ENCODE results near the gene GALNT18.

The GALNT18 gene

DNA sequence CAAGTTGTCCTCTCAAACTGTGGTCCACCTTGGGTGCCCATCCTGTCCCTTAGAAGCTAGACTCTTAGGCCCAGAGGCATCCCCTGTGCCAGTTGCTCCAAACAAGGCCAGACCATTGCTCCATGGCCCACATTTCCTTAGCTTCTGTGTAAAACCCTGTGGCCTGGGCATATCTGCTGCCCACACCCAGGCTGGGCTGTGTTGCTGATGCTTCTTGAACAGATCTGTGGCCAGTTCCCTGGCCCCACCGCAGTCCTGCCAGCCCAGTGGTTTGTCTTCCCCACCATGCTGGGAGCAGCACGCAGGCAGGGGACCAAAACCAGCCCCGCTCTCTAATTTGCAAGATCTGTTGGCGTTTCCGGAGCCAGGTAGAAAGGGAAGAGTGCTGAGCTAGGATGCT, 341.0 kb downstream of the GALNT18 start:
- Histone ChIP-seq H3K4me1 (ENCODE audit: control insufficient read depth, insufficient read depth, low read length, poor library complexity, severe bottlenecking) (peaks cover 16% of the 10 kb centered on the region), H3K27ac (ENCODE audit: low read depth, low read length, severe bottlenecking) (peak overlapping the region; percentile 62), H3K36me3 (ENCODE audit: control insufficient read depth, insufficient read depth, low read length) (no peaks in the 10 kb centered on the region), H3K9me3 (ENCODE audit: control insufficient read depth, low read length) (no peaks in the 10 kb centered on the region), H3K4me3 (ENCODE audit: extremely low read depth, insufficient read depth, low read length, poor library complexity, severe bottlenecking) (no peak overlapping the region)
- WGBS, 2 experiments (ENCODE audit: insufficient coverage in 2 of 2) = 90 to 94% methylated on average over 2 to 5 of the region's 5 CpGs

DNA sequence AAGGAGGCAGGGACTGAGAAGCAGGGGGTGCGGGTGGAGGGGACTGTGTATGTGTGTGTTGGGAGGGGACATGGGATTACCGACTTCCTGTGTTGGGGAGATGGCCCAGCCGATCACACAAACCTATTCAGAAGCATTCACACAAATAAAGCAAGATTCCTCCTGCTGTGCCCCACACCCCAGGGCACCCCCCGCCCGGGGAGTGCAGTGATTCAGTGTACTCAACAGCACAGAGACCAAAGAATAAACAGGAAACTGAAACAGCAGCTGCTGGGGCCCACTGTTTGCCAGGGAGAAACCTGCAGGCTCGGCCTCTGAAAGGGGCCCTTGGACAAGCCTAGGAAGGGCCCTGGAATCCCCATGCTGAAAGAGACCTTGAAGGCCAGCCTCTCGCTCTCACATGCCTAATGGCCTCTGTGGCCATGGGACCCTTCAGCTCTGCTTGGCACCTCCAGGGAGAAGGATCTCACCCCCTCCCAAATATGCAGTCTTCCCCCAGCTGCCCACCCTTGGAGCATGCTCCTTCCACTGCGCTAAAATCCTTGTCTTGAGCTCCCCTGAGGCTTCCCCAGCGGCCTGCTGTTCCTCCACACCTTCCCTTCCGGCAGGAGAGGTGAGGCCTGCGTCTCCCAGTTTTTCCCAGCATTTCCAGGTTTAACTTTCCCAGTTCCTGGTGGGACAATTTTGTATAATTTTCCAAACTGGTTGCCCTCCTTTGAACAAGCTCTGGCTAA, 341.7 kb downstream of the GALNT18 start:
- peaks cover 16% of the 10 kb centered on the region for H3K4me1 ChIP-seq (ENCODE audit: control insufficient read depth, insufficient read depth, low read length, poor library complexity, severe bottlenecking)
- WGBS, 2 experiments (ENCODE audit: insufficient coverage in 2 of 2) = 58 to 60% methylated on average over 8 of the region's 11 CpGs
- no peaks in the 10 kb centered on the region for H3K36me3 ChIP-seq (ENCODE audit: control insufficient read depth, insufficient read depth, low read length)
- H3K27ac ChIP-seq (ENCODE audit: low read depth, low read length, severe bottlenecking) = peak overlapping the region; percentile 62
- no peak overlapping the region for H3K4me3 ChIP-seq (ENCODE audit: extremely low read depth, insufficient read depth, low read length, poor library complexity, severe bottlenecking)
- H3K9me3 ChIP-seq (ENCODE audit: control insufficient read depth, low read length) = no peaks in the 10 kb centered on the region

GRCh38 chr11:11272254-11272653, 349.6 kb downstream of the GALNT18 start:
- Histone ChIP-seq H3K4me3 (ENCODE audit: extremely low read depth, insufficient read depth, low read length, poor library complexity, severe bottlenecking) (no peak overlapping the region), H3K27ac (ENCODE audit: low read depth, low read length, severe bottlenecking) (no peak overlapping the region), H3K36me3 (ENCODE audit: control insufficient read depth, insufficient read depth, low read length) (no peaks in the 10 kb centered on the region), H3K9me3 (ENCODE audit: control insufficient read depth, low read length) (no peaks in the 10 kb centered on the region), H3K4me1 (ENCODE audit: control insufficient read depth, insufficient read depth, low read length, poor library complexity, severe bottlenecking) (no peaks in the 10 kb centered on the region)
- 93 to 100% methylated on average over 1 of the region's 1 CpG for WGBS, 2 experiments (ENCODE audit: insufficient coverage in 2 of 2)

DNA sequence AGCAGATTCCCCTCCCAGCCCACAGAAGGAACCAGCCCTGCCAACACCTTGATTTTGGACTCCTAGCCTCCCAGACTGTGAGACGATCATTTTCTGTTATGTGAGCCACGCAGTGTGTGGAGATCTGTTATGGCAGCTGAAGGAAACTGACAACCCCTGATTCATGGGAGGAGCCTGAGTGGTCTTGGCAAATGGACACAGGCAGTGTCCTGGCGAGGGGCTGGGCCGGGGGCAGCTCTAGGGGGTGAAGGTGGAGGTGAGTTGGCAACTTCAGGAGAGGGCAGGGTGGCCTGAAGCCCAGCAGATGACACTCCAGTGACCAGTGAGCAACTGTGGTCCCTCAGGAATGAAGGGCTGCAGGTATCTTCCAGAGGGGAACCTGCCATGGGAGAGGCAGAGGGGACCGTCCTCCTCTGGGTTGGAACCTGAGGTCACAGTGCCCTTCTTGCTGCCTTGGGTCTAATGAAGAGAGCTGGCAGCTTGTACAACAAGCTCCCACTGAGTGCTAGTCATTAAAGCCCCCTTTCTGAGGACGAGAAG, 351.5 kb downstream of the GALNT18 start:
- WGBS, 2 experiments (ENCODE audit: insufficient coverage in 2 of 2) = 87 to 100% methylated on average over 2 to 6 of the region's 6 CpGs
- Histone ChIP-seq H3K36me3 (ENCODE audit: control insufficient read depth, insufficient read depth, low read length) (no peaks in the 10 kb centered on the region), H3K9me3 (ENCODE audit: control insufficient read depth, low read length) (no peaks in the 10 kb centered on the region), H3K4me1 (ENCODE audit: control insufficient read depth, insufficient read depth, low read length, poor library complexity, severe bottlenecking) (peaks cover 9% of the 10 kb centered on the region), H3K27ac (ENCODE audit: low read depth, low read length, severe bottlenecking) (no peak overlapping the region), H3K4me3 (ENCODE audit: extremely low read depth, insufficient read depth, low read length, poor library complexity, severe bottlenecking) (no peak overlapping the region)

DNA sequence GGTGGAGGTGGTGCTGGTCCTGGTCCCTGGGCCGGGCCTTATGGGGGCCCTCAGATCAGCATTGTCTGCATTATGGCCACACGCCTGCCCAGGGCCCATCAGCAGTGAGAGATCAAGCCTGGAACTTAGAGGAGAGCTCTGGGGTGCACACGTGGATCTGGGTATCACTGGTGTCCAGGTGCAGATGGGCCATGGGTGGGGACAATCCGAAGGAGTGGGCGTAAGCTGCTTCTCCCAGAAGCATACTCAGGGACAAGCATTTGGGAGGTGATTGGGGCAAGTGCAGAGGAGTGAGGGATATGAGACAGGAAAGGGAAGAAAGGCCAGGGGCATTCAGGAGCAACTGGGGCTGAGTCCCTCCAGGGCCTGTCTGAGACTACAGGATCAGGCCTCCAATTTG, 353.1 kb downstream of the GALNT18 start:
- WGBS, 2 experiments (ENCODE audit: insufficient coverage in 2 of 2) = 88 to 93% methylated on average over 5 of the region's 5 CpGs
- H3K4me1 ChIP-seq (ENCODE audit: control insufficient read depth, insufficient read depth, low read length, poor library complexity, severe bottlenecking) = peaks cover 13% of the 10 kb centered on the region
- H3K9me3 ChIP-seq (ENCODE audit: control insufficient read depth, low read length) = no peaks in the 10 kb centered on the region
- H3K4me3 ChIP-seq (ENCODE audit: extremely low read depth, insufficient read depth, low read length, poor library complexity, severe bottlenecking) = no peak overlapping the region
- no peaks in the 10 kb centered on the region for H3K36me3 ChIP-seq (ENCODE audit: control insufficient read depth, insufficient read depth, low read length)
- H3K27ac ChIP-seq (ENCODE audit: low read depth, low read length, severe bottlenecking) = no peak overlapping the region

DNA sequence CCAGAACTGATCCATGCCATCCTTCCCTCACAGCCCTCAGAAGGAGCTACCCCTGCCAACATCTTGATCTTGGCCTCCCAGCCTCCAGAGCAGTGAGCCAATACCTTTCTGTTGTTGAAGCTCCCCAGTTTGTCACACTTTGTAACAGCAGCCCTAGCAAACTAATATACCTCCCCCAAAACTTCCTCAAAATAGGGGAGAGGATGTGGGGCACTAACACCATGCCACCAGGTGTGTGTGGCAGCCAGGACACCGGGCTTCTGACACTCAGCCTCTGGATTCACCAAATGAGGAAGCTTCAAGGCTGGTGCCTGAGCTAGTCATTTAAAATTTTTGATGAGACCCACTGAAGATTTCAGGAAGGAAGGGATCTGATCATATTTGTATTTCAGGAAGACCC, 353.7 kb downstream of the GALNT18 start:
- WGBS, 2 experiments (ENCODE audit: insufficient coverage in 2 of 2) = 50% methylated on average over 1 of the region's 1 CpG
- Histone ChIP-seq H3K9me3 (ENCODE audit: control insufficient read depth, low read length) (no peaks in the 10 kb centered on the region), H3K4me1 (ENCODE audit: control insufficient read depth, insufficient read depth, low read length, poor library complexity, severe bottlenecking) (peaks cover 14% of the 10 kb centered on the region), H3K36me3 (ENCODE audit: control insufficient read depth, insufficient read depth, low read length) (no peaks in the 10 kb centered on the region), H3K4me3 (ENCODE audit: extremely low read depth, insufficient read depth, low read length, poor library complexity, severe bottlenecking) (no peak overlapping the region), H3K27ac (ENCODE audit: low read depth, low read length, severe bottlenecking) (no peak overlapping the region)

GRCh38 chr11:11267312-11267711, 354.5 kb downstream of the GALNT18 start:
- no peaks in the 10 kb centered on the region for H3K9me3 ChIP-seq (ENCODE audit: control insufficient read depth, low read length)
- H3K4me1 ChIP-seq (ENCODE audit: control insufficient read depth, insufficient read depth, low read length, poor library complexity, severe bottlenecking) = peaks cover 14% of the 10 kb centered on the region
- H3K4me3 ChIP-seq (ENCODE audit: extremely low read depth, insufficient read depth, low read length, poor library complexity, severe bottlenecking) = no peak overlapping the region
- no peak overlapping the region for H3K27ac ChIP-seq (ENCODE audit: low read depth, low read length, severe bottlenecking)
- no peaks in the 10 kb centered on the region for H3K36me3 ChIP-seq (ENCODE audit: control insufficient read depth, insufficient read depth, low read length)

- no peak overlapping the region for H3K4me3 ChIP-seq (ENCODE audit: extremely low read depth, insufficient read depth, low read length, poor library complexity, severe bottlenecking)
- no peaks in the 10 kb centered on the region for H3K36me3 ChIP-seq (ENCODE audit: control insufficient read depth, insufficient read depth, low read length)
- peaks cover 14% of the 10 kb centered on the region for H3K4me1 ChIP-seq (ENCODE audit: control insufficient read depth, insufficient read depth, low read length, poor library complexity, severe bottlenecking)
- 47 to 54% methylated on average over 5 to 6 of the region's 8 CpGs for WGBS, 2 experiments (ENCODE audit: insufficient coverage in 2 of 2)
- H3K9me3 ChIP-seq (ENCODE audit: control insufficient read depth, low read length) = no peaks in the 10 kb centered on the region
- H3K27ac ChIP-seq (ENCODE audit: low read depth, low read length, severe bottlenecking) = no peak overlapping the region
Measured at GRCh38 chr11:11265994-11266606, 355.7 kb downstream of the GALNT18 start.

GRCh38 chr11:11265320-11265719, 356.5 kb downstream of the GALNT18 start:
- Histone ChIP-seq H3K36me3 (ENCODE audit: control insufficient read depth, insufficient read depth, low read length) (no peaks in the 10 kb centered on the region), H3K9me3 (ENCODE audit: control insufficient read depth, low read length) (no peaks in the 10 kb centered on the region), H3K27ac (ENCODE audit: low read depth, low read length, severe bottlenecking) (no peak overlapping the region), H3K4me3 (ENCODE audit: extremely low read depth, insufficient read depth, low read length, poor library complexity, severe bottlenecking) (no peak overlapping the region), H3K4me1 (ENCODE audit: control insufficient read depth, insufficient read depth, low read length, poor library complexity, severe bottlenecking) (peaks cover 14% of the 10 kb centered on the region)
- no CpG with 5 or more reads among the region's 3 CpGs for WGBS, 2 experiments (ENCODE audit: insufficient coverage in 2 of 2)

- 58 to 88% methylated on average over 4 to 6 of the region's 8 CpGs for WGBS, 2 experiments (ENCODE audit: insufficient coverage in 2 of 2)
- H3K36me3 ChIP-seq (ENCODE audit: control insufficient read depth, insufficient read depth, low read length) = no peaks in the 10 kb centered on the region
- H3K4me1 ChIP-seq (ENCODE audit: control insufficient read depth, insufficient read depth, low read length, poor library complexity, severe bottlenecking) = peaks cover 14% of the 10 kb centered on the region
- H3K9me3 ChIP-seq (ENCODE audit: control insufficient read depth, low read length) = no peaks in the 10 kb centered on the region
- no peak overlapping the region for H3K27ac ChIP-seq (ENCODE audit: low read depth, low read length, severe bottlenecking)
- no peak overlapping the region for H3K4me3 ChIP-seq (ENCODE audit: extremely low read depth, insufficient read depth, low read length, poor library complexity, severe bottlenecking)
Measured at GRCh38 chr11:11263238-11264005, 358.4 kb downstream of the GALNT18 start.
